Measurements from ENCODE around the gene EMX1.
A peak's percentile ranks its signal among the peaks of the same experiment; 100 is the strongest.

Gene EMX1

DNA sequence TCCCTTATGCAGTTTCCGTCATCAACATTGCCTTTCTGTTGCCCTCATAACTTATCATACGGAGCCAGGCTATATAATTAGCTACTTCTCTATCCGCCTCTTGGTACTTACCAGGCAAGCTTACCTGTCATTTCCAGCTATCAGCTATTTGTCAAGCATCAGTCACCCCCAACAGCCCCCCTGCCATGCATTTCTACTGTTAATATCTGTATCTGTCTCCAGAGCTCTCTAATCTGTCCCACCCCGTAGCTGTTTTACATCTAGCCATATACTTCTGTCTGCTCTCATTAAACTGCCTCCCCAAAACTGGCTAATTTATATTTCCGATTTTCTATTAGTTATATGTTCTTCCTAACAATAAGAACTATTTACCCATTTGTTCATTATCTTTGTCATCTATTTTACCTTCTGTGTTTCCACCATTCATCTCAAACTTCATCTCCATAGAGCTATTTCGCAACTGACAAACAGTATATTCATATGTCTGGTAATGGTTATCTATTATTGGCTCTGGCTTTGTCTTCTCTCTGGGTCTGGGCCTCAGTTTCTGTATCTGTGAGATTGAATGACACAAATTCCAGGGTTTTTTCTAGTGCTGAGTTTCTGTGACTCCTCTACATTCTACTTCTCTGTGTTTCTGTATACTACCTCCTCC is 9.6 kb downstream of the EMX1 start:
- DNase-seq: no peak

DNA sequence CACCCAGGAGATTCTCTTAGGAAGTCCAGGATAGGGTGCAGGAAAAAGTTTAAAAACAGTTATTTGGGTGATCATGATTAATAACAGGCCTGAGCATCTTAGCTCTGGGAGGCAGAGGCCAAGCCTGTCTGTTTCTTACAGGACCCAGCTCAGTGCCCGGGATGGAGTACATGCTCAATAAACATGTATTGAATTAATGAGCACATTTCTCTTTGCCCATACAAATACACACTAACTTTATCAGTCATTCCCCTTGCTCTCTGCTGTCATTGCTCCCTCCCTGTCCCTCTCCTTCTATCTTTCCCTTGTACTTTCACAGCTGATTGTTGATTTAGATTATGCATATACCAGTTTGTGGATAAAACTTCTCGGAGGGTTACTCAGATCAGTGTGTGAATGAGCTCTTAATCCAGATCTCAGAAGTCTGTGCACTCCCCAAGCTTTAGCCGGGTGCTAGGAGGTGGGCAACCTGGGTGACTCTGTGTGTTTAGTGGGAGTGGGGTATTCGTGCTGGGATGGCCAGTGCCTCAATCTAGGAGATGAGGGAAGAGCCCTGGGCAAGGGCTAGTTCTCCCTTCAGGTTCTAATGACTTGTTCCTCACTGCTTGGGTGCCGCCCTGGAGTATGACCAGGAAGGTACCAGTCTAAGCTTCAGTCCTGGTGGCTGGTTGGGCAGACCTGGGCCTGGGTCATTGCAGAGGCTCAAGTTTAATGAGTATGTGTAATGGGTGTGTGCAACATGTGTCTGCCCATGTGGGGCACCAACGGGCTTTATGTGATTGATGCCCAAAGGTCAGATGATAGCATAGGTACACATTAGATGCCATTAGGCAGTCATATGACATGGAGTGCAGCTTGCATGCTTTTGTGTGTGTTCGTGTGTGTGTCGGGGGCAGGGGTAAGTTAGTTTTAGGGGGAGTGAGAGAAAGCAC is 10.6 kb downstream of the EMX1 start:
- DNase-seq: no peak

DNA sequence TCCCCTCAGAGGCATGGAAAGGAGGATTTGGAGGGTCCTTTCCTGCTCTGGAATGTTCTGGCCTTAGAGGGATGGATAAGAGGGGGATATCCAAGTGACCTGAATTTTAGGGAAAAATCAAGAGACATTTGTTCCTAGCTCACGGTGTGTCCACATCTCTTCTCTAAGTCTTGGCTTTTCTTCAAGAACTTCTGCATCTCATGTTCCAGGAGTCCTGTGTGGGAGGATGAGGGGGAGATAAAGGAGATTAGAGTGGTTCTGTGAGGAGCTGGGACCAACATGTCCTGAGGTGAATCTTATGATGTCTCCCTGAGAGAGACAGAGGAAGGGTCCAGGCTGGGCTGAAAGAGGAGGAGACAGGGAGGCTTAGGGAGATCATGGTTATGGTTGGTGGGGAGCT is 11.7 kb downstream of the EMX1 start:
- no peak for DNase-seq

DNA sequence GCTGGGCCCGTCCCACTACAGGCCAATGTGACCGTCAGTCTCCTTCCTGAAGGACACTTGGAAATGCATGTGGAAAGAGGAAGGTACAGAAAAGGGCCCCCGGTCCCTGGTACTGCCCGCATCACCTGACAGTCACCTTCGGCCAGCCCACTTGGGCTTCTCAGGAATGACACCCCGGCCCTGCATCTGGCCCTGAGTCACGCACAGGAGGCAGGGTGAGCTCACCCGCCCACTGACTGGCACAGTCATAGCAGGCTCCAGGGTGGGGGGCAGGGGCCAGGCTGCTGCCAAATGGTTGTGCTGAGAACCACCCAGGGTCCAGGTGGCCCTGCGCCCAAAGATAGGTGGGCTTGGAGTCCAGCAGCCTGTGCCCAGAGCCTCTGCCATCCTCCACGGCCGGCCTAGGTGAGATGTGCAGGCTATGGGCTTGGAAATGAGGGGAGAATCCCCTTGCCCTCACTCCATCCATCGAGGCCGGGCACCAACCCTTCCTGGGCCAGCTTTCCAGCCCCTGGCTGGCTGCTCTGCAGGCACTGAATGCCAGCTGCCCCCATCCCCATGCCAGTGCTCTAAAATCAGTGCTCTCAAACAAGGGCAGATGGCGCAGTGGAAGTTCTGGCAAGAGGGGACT is 14.1 kb downstream of the EMX1 start:
- DNase-seq: no peak

DNA sequence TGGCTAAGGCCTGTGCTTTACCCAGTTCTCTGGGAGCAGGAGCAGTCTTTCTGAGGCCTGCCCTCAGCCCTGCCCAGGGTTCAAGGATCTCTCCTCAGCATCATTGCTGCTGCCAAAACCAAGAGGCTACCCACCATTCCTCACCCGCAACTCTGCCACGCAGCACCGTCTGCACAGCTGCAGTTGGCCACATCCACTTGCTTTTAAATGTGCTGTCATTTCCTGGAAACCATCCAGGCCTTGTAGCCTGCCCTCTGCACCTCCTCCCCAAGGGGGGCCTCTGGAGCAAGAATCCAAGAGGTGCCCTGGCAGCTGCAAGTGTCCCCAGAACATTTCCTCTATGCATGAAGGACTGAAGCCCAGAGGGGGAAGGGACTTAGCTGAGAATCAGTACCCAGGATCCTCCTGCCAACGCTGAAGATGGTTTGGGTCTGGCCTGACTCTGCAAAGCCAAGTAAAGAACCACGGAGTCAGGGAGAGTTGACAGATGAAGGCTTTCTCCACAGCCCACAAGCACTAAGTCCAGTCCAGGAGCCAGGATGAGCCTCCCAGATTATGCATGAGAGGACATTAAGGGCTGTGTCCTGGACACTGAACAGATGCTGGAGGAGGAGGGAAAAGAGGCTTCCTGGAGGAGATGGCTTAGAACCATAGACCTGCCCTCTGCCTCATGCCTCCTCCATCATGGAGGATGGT is 14.9 kb downstream of the EMX1 start:
- DNase-seq: no peak

DNA sequence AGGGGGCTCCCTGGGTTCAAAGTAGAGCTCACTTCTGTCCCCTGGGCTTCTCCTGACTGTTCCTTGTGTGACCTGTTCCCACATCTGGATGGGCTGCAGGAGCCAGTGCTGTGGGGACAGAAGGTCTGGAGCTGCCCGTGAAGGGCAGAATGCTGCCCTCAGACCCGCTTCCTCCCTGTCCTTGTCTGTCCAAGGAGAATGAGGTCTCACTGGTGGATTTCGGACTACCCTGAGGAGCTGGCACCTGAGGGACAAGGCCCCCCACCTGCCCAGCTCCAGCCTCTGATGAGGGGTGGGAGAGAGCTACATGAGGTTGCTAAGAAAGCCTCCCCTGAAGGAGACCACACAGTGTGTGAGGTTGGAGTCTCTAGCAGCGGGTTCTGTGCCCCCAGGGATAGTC is 15.5 kb downstream of the EMX1 start:
- DNase-seq: no peak

DNA sequence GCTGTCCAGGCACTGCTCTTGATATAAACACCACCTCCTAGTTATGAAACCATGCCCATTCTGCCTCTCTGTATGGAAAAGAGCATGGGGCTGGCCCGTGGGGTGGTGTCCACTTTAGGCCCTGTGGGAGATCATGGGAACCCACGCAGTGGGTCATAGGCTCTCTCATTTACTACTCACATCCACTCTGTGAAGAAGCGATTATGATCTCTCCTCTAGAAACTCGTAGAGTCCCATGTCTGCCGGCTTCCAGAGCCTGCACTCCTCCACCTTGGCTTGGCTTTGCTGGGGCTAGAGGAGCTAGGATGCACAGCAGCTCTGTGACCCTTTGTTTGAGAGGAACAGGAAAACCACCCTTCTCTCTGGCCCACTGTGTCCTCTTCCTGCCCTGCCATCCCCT is 15.9 kb downstream of the EMX1 start:
- DNase-seq: no peak

DNA sequence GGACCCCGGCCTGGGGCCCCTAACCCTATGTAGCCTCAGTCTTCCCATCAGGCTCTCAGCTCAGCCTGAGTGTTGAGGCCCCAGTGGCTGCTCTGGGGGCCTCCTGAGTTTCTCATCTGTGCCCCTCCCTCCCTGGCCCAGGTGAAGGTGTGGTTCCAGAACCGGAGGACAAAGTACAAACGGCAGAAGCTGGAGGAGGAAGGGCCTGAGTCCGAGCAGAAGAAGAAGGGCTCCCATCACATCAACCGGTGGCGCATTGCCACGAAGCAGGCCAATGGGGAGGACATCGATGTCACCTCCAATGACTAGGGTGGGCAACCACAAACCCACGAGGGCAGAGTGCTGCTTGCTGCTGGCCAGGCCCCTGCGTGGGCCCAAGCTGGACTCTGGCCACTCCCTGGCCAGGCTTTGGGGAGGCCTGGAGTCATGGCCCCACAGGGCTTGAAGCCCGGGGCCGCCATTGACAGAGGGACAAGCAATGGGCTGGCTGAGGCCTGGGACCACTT is 16.4 kb downstream of the EMX1 start:
- no peak for DNase-seq

DNA sequence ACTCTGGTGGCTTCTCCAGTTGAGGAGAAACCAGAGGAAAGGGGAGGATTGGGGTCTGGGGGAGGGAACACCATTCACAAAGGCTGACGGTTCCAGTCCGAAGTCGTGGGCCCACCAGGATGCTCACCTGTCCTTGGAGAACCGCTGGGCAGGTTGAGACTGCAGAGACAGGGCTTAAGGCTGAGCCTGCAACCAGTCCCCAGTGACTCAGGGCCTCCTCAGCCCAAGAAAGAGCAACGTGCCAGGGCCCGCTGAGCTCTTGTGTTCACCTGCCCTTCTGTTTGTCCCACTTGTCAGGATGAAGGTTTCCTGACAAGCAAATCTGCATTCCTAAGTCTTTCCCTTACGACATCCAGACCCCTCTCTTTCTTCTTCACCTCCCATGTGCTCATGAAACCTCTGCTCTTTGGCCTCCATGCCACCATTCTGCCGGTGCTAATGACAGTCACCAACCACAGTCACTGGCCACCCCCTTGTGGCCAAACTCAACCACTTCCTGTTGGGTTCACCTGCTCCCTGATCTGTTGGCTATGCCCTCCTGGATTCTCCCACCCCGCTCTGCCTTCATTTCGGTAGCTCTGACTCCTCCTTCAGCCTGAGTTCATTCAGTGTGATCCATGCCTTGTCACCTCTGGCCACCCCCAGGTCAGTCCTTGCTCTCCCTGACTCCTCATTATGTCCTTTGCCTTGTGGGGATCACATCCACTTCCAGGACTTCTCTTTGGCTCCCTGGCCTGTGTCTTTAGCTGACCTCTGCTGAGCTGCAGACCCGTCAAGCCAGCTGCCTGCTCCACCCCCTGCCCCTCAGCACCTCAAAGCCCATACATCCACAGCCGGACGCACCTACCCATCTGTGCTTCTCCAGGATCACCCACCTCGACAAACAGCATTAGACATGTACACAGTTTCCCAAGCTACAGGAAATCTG is 17.6 kb downstream of the EMX1 start:
- peak; percentile 32 for DNase-seq

DNA sequence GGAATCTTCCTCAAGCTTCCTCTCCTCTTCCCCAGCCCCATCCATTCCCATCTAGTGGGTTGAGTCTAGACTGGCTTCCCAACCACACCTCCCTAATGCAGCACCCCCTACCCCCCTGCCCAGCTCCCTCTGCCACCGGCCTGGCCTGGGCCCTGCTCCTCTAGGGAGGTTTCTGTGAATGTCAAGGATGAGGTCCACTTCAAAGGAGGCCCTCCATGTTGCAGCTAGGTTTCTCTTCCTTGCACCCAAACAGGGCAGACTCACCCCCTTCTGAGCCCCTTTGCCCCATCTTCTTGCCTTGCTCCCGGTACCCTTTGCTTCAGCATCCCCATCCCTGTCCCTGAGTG is 18.3 kb downstream of the EMX1 start:
- DNase-seq: no peak

DNA sequence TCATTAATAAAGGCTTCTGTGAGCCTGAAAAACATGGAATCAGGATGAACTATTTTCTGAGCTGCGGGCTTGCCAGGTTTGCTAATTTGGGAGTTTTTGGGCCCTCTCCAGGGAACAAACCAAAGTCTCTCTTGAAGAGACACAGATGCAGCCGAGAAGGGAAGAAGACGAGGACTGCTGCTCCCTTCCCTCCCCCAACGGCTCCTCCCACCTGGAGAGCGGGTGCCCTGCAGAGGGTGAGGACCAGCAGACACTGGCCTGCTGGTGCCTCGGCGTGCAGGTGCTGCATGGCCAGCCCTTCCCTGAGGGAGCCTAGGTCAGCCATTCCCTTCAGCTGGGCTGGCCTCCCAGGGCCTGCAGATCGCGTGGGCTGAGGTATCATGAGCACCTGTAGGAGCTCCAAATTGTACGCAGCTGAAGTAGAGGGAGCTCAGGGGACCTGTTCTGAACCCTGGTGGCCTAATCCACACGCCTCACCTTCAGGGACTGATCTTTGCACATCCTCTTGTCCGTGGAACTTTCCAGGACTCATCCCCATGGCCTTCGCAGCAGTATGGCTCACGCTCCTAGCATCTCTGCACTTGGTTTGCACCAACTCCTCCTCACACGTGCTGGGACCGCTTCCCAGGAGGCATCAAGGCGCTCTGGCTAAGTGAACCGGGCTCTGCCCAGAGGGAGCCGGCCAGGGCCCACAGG is 19.5 kb downstream of the EMX1 start:
- no peak for DNase-seq

DNA sequence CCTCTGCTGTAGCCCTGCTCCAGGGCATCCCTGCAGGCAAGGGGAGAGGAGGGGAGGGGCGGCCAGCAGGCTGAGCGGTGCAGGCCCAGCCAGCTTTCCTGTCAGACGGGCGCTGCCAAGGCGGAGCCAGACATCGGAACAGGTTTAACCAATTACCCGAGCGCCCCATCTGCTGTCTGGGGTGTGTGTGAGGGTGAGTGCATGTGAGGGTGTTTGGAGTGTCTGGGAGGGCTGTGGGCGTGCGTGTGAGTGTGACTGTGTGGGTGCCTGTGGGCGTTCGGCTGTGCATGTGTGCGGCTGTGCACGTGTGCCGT is 20.0 kb downstream of the EMX1 start:
- no peak for DNase-seq

DNA sequence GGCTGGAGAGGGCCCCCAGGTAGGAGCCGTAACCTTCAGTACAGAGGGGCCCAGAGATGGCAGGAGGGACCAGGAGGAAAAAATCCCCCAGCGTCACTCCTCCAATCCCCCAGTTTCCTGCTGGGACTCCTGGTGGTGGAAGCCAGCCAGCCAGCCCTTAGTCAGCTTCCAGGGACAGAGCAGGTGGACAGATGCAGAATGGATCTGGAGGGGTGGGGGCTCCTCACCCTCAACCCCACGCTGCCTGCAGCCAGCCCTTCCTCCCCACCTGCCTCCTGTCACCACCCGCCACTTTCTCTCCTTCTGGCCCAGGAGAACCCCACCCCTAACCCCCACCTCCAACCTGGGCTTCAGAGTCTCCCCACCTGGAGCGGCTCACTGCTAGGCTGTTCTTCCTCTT is 21.1 kb downstream of the EMX1 start:
- DNase-seq: no peak

DNA sequence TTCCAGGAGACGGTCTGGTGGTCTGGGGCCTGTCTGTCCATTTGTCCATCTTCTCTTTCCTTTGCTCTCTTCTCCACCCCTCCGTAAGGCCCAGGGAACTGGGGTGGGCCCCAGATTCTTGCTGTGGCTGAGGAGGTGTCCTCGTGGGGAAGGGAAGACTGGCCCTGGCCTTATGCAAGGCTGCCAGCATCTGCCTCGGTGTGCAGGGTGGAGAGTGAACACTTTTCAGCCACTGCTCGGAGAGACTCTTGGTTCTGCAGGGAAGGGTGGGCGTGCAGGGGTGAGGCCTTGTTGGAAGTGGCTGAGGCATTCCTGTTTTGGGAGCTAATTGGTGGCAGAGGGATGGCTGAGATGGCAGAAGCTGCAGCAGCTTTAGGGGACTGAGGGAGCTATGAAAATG is 23.0 kb downstream of the EMX1 start:
- no peak for DNase-seq

DNA sequence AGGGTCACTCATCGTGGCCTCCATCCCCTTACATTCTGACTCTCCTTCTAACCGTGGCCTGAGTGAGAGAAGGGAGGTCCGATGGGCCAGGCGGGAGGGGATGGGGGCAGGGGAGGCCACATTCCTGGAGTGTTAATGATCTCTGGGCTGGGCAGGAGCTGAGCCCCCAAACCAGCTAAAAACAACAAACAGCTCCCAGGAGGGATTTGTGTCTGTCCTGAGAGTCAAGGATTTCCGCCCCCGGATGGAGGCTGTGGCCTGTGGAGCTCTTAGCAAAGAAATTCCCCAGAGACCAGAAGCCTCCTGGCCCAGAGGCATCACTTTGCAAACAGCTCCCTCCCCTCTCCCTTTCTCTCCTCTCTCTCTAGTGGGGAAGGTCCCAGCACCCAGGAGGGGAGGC is 23.5 kb downstream of the EMX1 start:
- DNase-seq: no peak

DNA sequence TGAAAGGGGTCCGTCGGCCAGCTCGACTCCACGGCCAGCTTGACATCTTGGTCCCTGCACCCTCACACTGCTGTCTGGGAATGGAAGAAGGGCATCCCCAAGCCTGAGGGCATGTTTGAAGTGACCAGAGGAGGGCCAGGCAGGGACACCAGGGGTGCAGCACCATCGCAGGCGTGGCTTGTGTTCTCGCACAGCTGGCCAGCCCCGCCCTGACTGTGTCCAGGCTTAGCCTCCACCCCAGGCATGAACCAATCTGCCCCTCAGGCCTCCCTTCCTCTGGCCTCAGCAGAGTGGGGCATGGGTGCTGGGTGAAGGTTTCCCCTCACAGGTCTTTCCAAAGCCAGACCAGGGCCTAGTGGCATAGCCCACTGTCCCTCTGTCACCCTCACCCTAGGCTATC is 25.0 kb downstream of the EMX1 start:
- DNase-seq: no peak

DNA sequence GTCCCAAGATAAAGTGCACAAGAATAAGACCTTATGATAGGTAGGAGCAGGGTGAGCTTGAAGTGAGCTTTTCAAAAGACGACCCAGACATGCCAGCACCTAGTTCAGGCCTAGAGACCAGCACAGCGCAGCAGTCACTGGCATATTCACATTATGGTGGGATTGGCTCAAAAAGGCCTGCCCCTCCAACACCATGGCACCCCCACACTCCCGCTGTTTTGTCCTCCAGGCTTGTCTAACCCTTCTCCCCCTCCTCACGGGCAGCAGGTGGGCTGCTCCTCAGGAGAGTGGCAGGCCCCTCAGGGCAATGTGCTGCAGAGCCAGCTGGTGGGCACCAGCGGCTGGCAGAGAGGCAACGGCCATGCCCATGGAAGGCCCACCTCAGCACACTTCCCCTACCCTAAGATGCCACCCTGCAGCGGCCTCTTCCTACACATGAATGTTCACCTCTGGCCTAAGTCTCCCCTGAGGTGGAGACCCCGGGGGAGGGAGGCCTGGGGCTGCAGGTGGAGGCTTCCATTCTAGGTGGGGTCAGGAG is 25.6 kb downstream of the EMX1 start:
- DNase-seq: no peak

DNA sequence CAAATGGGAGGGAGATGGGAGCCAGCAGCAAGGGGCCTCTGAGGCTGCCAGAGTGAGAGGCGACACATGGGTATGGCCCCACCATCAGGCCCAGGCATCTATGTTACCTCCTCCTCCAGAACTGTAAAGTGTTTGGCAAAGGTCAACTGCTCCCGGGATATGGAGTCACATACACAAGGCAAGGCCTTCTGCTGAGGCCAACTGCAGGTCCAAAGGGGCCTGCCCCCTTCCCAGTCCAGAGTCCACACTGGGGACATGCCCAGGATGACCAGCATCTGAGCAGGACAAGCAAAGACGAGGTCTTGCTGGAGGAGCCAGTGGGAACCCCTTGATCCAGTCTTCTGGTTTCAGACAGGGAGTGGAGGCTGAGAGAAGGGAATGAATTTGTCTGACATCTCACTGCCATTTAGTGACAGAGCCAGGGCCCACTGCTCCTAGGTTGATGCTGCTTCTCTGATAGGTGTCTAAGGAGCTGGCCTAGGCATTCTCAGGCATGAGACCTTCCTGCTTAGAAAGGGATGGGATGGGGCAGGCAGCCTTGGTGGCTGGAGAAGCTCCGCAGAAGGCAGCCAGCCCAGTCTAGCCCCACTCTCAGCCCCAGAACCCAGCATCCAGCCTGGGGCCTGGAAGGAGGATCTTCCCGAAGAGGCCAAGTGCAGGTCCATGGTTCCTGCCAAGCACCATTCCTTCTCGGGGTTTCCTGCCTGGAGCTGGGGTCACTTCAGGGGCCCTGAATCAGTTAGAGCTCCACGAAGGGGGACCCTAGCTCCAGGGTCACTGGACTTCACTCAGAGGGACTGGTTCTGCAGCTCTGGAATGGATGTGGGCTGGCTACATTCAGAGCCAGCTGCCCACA is 26.4 kb downstream of the EMX1 start:
- no peak for DNase-seq

DNA sequence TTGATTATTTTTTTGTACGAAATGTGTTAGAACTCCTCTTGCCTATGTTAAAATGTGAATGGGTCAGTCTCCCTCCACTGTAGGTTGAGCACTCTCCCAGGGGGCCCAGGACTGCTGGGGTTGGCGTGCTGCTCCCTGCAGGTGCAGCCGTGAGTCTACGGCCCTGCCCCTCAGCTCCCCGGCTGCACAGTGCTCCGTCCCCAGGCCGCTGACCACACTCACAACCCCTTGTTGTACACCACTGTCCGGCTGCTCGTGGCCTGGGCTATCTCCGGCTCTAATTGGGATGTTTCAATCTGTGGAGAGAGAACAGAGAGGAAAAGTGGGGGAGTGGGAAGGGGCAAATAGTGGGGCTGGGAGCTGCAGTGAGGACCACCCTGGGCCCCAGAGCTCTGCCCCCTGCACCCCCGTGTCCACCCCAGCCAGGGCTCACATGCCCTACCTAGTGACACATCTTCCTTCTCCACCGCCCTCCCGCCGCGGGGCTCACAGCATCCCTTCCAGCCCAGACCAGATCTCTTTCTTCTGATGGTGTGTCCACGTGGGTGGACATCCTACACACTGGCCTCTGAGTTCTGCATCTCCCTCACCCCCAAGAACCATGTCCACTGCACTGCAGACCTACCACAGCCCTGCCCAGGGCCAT is 27.6 kb downstream of the EMX1 start:
- no peak for DNase-seq

DNA sequence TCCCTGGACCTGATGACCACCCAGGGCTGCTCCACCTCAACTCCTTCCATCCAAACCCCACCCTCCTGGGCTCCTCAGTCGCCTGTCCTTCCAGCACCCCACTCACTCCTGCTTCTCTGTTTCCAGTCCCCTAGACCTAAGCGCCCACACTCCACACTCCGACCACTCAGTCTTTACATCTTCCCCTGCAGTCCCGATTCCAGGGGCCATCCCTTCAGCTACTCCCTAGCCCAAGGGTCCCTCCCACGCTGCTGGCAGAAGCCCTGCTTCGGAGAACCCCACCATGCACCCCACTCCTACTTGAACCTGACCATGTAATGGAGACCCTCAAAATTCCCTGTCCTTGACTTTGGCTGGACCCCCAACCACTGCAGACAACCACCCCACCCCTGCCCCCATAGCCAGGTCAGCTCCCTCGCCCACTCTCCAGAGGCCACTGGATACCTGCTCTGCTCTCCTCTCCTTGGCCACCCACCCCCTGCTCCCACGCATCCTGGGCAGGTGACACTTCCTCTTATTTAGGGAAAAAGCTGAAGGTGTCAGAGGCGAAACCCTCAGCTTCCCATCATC is 28.2 kb downstream of the EMX1 start:
- no peak for DNase-seq
